Measurements from ENCODE around the gene KIAA0319L. TPM values are rescaled to one million over a fixed set of nuclear protein-coding genes. Genes with fewer than 3 reads are reported as not detected.

The KIAA0319L gene
- total and polyA plus RNA-seq, 2 donors from 2014 or later = 30.3 to 73.0 TPM

DNA sequence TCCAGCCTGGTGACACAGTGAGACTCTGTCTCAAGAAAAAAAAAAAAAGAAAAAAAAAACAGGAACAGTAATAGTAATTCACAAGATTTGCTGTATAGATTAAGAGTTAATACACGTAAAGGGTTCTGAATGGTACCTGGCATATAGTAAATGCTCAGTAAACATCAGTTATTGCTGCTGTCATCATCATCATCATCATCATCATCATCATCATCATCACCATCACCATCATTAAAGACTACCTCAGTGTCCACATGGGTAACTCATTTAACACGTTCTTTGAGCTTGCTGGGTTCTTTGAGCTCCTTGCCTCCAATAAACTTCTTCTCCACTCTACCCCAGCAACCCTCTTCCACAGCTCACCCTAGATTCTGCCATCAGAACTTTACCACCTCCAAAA, 55.0 kb downstream of the KIAA0319L start:
- FAIRE-seq (no peak), DNase-seq (no peak)
- H3K4me3 ChIP-seq (ENCODE audit: low read length in 3 of 3) = no peak overlapping the region

DNA sequence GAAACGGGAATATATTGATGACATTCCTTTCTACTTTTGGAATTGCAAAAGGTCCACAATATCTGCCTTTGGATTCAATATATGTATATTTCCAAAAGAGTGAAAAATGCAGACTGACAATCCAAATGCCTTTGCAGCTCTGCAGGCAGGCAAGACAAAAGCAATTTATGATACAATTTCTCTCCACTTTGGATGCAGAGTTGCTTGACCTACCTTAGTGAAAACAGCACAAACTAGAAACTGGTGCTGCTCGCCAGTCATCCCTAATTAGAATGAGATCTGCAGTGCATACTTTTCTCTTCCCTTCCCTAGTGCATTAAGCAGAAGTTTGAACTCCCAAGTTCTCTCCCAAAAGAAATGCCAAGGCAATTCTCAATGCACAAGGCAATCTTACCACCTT, 56.8 kb downstream of the KIAA0319L start:
- H3K9ac ChIP-seq (ENCODE audit: low read length in 3 of 3) = no peak overlapping the region
- intact Hi-C loops (cut with DNase I) = no loop called here
- no peaks in the 10 kb centered on the region for H3K27me3 ChIP-seq (ENCODE audit: control insufficient read depth, insufficient read depth, low read length)
- H3K36me3 ChIP-seq (ENCODE audit: control insufficient read depth in 2 of 3, insufficient read depth in 3 of 3, low read length in 3 of 3) = no peaks in the 10 kb centered on the region
- H3K4me1 ChIP-seq (ENCODE audit: control insufficient read depth in 2 of 3, insufficient read depth in 2 of 3, low read depth in 1 of 3, low read length in 3 of 3) = no peaks in the 10 kb centered on the region
- no peaks in the 10 kb centered on the region for H3K9me3 ChIP-seq (ENCODE audit: control insufficient read depth in 2 of 3, insufficient read depth in 1 of 3, low read length in 3 of 3)
- TF ChIP-seq, protein P1, sequence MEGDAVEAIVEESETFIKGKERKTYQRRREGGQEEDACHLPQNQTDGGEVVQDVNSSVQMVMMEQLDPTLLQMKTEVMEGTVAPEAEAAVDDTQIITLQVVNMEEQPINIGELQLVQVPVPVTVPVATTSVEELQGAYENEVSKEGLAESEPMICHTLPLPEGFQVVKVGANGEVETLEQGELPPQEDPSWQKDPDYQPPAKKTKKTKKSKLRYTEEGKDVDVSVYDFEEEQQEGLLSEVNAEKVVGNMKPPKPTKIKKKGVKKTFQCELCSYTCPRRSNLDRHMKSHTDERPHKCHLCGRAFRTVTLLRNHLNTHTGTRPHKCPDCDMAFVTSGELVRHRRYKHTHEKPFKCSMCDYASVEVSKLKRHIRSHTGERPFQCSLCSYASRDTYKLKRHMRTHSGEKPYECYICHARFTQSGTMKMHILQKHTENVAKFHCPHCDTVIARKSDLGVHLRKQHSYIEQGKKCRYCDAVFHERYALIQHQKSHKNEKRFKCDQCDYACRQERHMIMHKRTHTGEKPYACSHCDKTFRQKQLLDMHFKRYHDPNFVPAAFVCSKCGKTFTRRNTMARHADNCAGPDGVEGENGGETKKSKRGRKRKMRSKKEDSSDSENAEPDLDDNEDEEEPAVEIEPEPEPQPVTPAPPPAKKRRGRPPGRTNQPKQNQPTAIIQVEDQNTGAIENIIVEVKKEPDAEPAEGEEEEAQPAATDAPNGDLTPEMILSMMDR (IDR thresholded peaks at IDR 0.05; ENCODE audit: borderline replicate concordance, extremely low read depth, insufficient read depth) = no peak
- DNase-seq (no peak), FAIRE-seq (no peak)
- H3K4me3 ChIP-seq (ENCODE audit: low read length in 3 of 3) = no peak overlapping the region
- H3K27ac ChIP-seq (ENCODE audit: low read depth in 2 of 2, low read length in 2 of 2) = no peak overlapping the region

More for the DNA sequence above, 55.0 kb downstream of the KIAA0319L start:
- H3K9ac ChIP-seq (ENCODE audit: low read length in 3 of 3) = no peak overlapping the region
- H3K9me3 ChIP-seq (ENCODE audit: control insufficient read depth in 2 of 3, insufficient read depth in 1 of 3, low read length in 3 of 3) = no peaks in the 10 kb centered on the region
- intact Hi-C loops (cut with DNase I) = no loop called here
- peaks cover 0 to 12% (median 8%) of the 10 kb centered on the region in 3 donors for H3K4me1 ChIP-seq (ENCODE audit: control insufficient read depth in 2 of 3, insufficient read depth in 2 of 3, low read depth in 1 of 3, low read length in 3 of 3)
- H3K27me3 ChIP-seq (ENCODE audit: control insufficient read depth, insufficient read depth, low read length) = no peaks in the 10 kb centered on the region
- no peak overlapping the region for H3K27ac ChIP-seq (ENCODE audit: low read depth in 2 of 2, low read length in 2 of 2)
- TF ChIP-seq, protein P1 (IDR thresholded peaks at IDR 0.05; ENCODE audit: borderline replicate concordance, extremely low read depth, insufficient read depth) = no peak
- peaks cover 0 to 4% (median 0%) of the 10 kb centered on the region in 3 donors for H3K36me3 ChIP-seq (ENCODE audit: control insufficient read depth in 2 of 3, insufficient read depth in 3 of 3, low read length in 3 of 3)

DNA sequence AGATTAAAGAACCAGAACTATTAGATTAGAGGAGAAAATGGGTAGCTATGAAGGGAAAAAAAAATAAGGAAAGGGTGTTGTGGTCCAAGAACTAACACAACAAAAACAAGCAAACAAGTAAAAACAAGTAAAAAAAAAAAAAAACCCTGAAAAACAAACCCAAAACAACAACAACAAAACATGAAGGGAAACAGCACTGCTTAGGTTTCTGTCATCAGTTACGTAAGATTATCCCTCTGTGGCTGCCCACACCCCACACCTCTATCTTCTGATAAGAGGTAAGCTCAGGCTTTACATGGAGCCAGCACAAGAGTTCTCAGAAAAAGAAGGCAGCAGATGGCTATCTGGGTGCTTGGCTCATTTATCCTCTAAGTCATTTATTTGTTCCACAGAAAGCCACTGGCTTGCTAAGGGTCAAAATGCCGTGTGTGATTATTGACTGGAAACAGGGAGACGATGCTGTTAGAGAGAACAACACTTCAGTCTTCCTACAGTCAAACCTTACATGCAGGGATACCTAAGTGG, 57.5 kb downstream of the KIAA0319L start:
- Histone ChIP-seq H3K4me1 (ENCODE audit: control insufficient read depth in 2 of 3, insufficient read depth in 2 of 3, low read depth in 1 of 3, low read length in 3 of 3) (no peaks in the 10 kb centered on the region), H3K36me3 (ENCODE audit: control insufficient read depth in 2 of 3, insufficient read depth in 3 of 3, low read length in 3 of 3) (no peaks in the 10 kb centered on the region), H3K9ac (ENCODE audit: low read length in 3 of 3) (no peak overlapping the region), H3K27me3 (ENCODE audit: control insufficient read depth, insufficient read depth, low read length) (no peaks in the 10 kb centered on the region), H3K9me3 (ENCODE audit: control insufficient read depth in 2 of 3, insufficient read depth in 1 of 3, low read length in 3 of 3) (no peaks in the 10 kb centered on the region), H3K27ac (ENCODE audit: low read depth in 2 of 2, low read length in 2 of 2) (no peak overlapping the region), H3K4me3 (ENCODE audit: low read length in 3 of 3) (no peak overlapping the region)
- TF ChIP-seq, protein P1 (IDR thresholded peaks at IDR 0.05; ENCODE audit: borderline replicate concordance, extremely low read depth, insufficient read depth) = no peak
- FAIRE-seq = no peak
- no peak for DNase-seq
- intact Hi-C loops (cut with DNase I) = no loop called here

DNA sequence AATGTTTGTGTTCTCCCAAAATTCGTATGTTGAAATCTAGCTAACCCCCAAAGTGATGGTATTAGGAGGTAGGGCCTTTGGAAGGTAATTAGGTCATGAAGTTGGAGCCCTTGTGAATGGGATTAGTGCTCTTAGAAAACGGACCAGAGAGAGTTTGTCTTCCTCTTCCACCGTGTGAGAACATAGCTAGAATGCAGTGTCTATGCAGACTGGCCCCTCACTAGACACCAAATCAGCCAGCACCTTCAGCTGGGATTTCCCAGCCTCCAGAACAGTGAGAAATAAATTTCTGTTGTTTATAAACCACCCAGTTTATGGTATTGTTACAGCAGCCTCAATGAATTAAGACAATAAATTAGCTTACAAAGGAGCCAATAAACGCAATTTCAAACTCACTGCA, 58.0 kb downstream of the KIAA0319L start:
- no peaks in the 10 kb centered on the region for H3K36me3 ChIP-seq (ENCODE audit: control insufficient read depth in 2 of 3, insufficient read depth in 3 of 3, low read length in 3 of 3)
- TF ChIP-seq, protein P1 (IDR thresholded peaks at IDR 0.05; ENCODE audit: borderline replicate concordance, extremely low read depth, insufficient read depth) = no peak
- no peaks in the 10 kb centered on the region for H3K4me1 ChIP-seq (ENCODE audit: control insufficient read depth in 2 of 3, insufficient read depth in 2 of 3, low read depth in 1 of 3, low read length in 3 of 3)
- DNase-seq (no peak), FAIRE-seq (no peak)
- H3K27ac ChIP-seq (ENCODE audit: low read depth in 2 of 2, low read length in 2 of 2) = no peak overlapping the region
- H3K9me3 ChIP-seq (ENCODE audit: control insufficient read depth in 2 of 3, insufficient read depth in 1 of 3, low read length in 3 of 3) = no peaks in the 10 kb centered on the region
- intact Hi-C loops (cut with DNase I) = no loop called here
- H3K9ac ChIP-seq (ENCODE audit: low read length in 3 of 3) = no peak overlapping the region
- H3K27me3 ChIP-seq (ENCODE audit: control insufficient read depth, insufficient read depth, low read length) = no peaks in the 10 kb centered on the region
- H3K4me3 ChIP-seq (ENCODE audit: low read length in 3 of 3) = no peak overlapping the region

Measured in kidney (tissue), 14 donors.